ENCODE data around the gene E2F6.
A peak's percentile ranks its signal among the peaks of the same experiment; 100 is the strongest.

E2F6 gene

GRCh38 chr2:11480859-11481258 is 14.9 kb upstream of the E2F6 start:
- no peak for TF ChIP-seq EGR1 (IDR thresholded peaks at IDR 0.05)
- no peak for TF ChIP-seq EP300 (IDR thresholded peaks at IDR 0.05; ENCODE audit: borderline replicate concordance)
- TF ChIP-seq CREB1 (IDR thresholded peaks at IDR 0.05; ENCODE audit: low read depth), result no peak
- TF ChIP-seq TCF12 (IDR thresholded peaks at IDR 0.05; ENCODE audit: low read depth), result no peak
- no peak for TF ChIP-seq FOXM1 (IDR thresholded peaks at IDR 0.05; ENCODE audit: borderline replicate concordance, low read depth)
- no peak for TF ChIP-seq RAD21 (IDR thresholded peaks at IDR 0.05; ENCODE audit: low read depth)
- TF ChIP-seq NFIC (IDR thresholded peaks at IDR 0.05), result no peak

DNA sequence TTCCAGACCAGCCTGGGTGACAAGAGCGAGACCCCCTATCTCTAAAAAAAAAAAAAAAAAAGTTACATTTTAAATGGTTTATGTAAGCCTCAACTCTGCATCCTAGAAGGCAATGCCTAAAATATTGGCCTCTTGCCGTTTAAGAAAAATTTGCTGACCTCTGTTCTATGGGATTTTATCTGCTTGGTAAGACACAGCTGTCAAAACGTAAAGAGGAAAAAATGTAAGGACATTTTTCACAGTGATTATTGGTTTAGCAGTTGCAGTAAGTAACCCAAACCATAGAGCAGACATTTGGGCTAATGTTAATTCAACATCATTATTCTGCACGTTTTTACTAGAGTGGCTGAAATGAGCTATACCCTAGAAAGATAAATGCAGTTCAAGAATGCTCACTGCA is 14.4 kb upstream of the E2F6 start:
- TF ChIP-seq CEBPB (IDR thresholded peaks at IDR 0.05) (no peak), EP300 (IDR thresholded peaks at IDR 0.05; ENCODE audit: borderline replicate concordance) (no peak)

DNA sequence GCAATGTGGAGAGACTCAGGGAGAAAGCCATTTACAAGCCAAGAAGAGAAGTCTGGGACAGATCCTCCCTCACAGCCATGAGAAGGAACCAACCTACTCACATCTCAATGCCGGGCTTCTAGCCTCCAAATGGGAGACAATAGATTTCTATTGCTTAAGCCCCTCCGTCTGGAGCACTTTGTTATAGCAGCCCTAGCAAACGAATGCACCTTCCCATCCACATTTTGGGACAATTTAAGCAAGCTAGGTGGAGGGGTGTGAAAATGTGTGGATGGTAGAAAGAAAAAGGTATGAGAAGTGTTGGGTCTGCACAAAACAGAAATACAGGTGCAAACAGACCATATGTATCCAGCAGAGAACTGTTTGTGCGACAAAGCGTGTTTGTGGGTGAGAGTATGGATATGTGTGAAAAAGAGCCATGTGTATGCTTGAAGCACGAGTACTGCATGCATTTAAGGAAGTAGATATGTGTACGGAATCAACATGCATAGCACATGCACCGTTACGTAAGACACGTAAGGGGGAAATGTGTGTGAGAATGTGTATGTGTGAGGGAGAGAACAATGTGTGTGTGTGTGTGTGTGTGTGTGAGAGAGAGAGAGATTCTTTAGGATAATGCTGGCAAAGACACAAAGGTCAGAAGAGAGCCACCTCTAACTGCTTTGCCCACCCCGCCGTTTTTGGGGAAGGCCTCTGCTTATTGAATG is 13.1 kb upstream of the E2F6 start:
- TF ChIP-seq USF1 (IDR thresholded peaks at IDR 0.05), result no peak
- no peak for TF ChIP-seq YY1 (IDR thresholded peaks at IDR 0.05; ENCODE audit: low read depth)
- no peak for TF ChIP-seq ZBTB7A (IDR thresholded peaks at IDR 0.05; ENCODE audit: low read depth)
- TF ChIP-seq, protein P1, sequence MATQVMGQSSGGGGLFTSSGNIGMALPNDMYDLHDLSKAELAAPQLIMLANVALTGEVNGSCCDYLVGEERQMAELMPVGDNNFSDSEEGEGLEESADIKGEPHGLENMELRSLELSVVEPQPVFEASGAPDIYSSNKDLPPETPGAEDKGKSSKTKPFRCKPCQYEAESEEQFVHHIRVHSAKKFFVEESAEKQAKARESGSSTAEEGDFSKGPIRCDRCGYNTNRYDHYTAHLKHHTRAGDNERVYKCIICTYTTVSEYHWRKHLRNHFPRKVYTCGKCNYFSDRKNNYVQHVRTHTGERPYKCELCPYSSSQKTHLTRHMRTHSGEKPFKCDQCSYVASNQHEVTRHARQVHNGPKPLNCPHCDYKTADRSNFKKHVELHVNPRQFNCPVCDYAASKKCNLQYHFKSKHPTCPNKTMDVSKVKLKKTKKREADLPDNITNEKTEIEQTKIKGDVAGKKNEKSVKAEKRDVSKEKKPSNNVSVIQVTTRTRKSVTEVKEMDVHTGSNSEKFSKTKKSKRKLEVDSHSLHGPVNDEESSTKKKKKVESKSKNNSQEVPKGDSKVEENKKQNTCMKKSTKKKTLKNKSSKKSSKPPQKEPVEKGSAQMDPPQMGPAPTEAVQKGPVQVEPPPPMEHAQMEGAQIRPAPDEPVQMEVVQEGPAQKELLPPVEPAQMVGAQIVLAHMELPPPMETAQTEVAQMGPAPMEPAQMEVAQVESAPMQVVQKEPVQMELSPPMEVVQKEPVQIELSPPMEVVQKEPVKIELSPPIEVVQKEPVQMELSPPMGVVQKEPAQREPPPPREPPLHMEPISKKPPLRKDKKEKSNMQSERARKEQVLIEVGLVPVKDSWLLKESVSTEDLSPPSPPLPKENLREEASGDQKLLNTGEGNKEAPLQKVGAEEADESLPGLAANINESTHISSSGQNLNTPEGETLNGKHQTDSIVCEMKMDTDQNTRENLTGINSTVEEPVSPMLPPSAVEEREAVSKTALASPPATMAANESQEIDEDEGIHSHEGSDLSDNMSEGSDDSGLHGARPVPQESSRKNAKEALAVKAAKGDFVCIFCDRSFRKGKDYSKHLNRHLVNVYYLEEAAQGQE (IDR thresholded peaks at IDR 0.05; ENCODE audit: low read depth), result no peak
- TF ChIP-seq TCF12 (IDR thresholded peaks at IDR 0.05; ENCODE audit: low read depth), result no peak
- TF ChIP-seq EP300 (IDR thresholded peaks at IDR 0.05; ENCODE audit: borderline replicate concordance), result no peak
- no peak for TF ChIP-seq RAD21 (IDR thresholded peaks at IDR 0.05; ENCODE audit: low read depth)
- no peak for TF ChIP-seq FOXM1 (IDR thresholded peaks at IDR 0.05; ENCODE audit: borderline replicate concordance, low read depth)
- TF ChIP-seq CEBPB (IDR thresholded peaks at IDR 0.05), result no peak
- TF ChIP-seq EGR1 (IDR thresholded peaks at IDR 0.05), result no peak
- TF ChIP-seq NFIC (IDR thresholded peaks at IDR 0.05), result no peak
- no peak for TF ChIP-seq TEAD4 (IDR thresholded peaks at IDR 0.05)
- no peak for TF ChIP-seq TAF1 (IDR thresholded peaks at IDR 0.05; ENCODE audit: low read depth)
- no peak for TF ChIP-seq MAX (IDR thresholded peaks at IDR 0.05)
- no peak for TF ChIP-seq CREB1 (IDR thresholded peaks at IDR 0.05; ENCODE audit: low read depth)

GRCh38 chr2:11477994-11478393 is 12.0 kb upstream of the E2F6 start:
- no peak for TF ChIP-seq CEBPB (IDR thresholded peaks at IDR 0.05)
- TF ChIP-seq FOXM1 (IDR thresholded peaks at IDR 0.05; ENCODE audit: borderline replicate concordance, low read depth), result no peak
- TF ChIP-seq RAD21 (IDR thresholded peaks at IDR 0.05; ENCODE audit: low read depth), result peak; percentile 97
- TF ChIP-seq YY1 (IDR thresholded peaks at IDR 0.05; ENCODE audit: low read depth), result no peak
- TF ChIP-seq TAF1 (IDR thresholded peaks at IDR 0.05; ENCODE audit: low read depth), result no peak
- TF ChIP-seq, protein P1 (IDR thresholded peaks at IDR 0.05; ENCODE audit: low read depth), result no peak
- no peak for TF ChIP-seq MAX (IDR thresholded peaks at IDR 0.05)

- no peak for TF ChIP-seq TEAD4 (IDR thresholded peaks at IDR 0.05)
- TF ChIP-seq EGR1 (IDR thresholded peaks at IDR 0.05), result no peak
- TF ChIP-seq USF1 (IDR thresholded peaks at IDR 0.05), result no peak
- no peak for TF ChIP-seq CREB1 (IDR thresholded peaks at IDR 0.05; ENCODE audit: low read depth)
- no peak for TF ChIP-seq RAD21 (IDR thresholded peaks at IDR 0.05; ENCODE audit: low read depth)
- TF ChIP-seq NFIC (IDR thresholded peaks at IDR 0.05), result no peak
- TF ChIP-seq YY1 (IDR thresholded peaks at IDR 0.05; ENCODE audit: low read depth), result no peak
- TF ChIP-seq ZBTB7A (IDR thresholded peaks at IDR 0.05; ENCODE audit: low read depth), result no peak
- TF ChIP-seq, protein P1 (IDR thresholded peaks at IDR 0.05; ENCODE audit: low read depth), result no peak
- no peak for TF ChIP-seq CEBPB (IDR thresholded peaks at IDR 0.05)
- no peak for TF ChIP-seq FOXM1 (IDR thresholded peaks at IDR 0.05; ENCODE audit: borderline replicate concordance, low read depth)
- TF ChIP-seq TCF12 (IDR thresholded peaks at IDR 0.05; ENCODE audit: low read depth), result no peak
- TF ChIP-seq TAF1 (IDR thresholded peaks at IDR 0.05; ENCODE audit: low read depth), result no peak
- no peak for TF ChIP-seq EP300 (IDR thresholded peaks at IDR 0.05; ENCODE audit: borderline replicate concordance)
Measured at GRCh38 chr2:11473659-11474433, 7.9 kb upstream of the E2F6 start.

Data from Ishikawa (cell line).